HEK293 (cell line): ENCODE measurements around the gene GNG3.

ENCODE experiments used
- CTCF ChIA-PET: fragments of 350-600 bp; formaldehyde crosslinking; extraction: SDS; loops from one replicate; lab custom pipeline; 2021; ENCODE audit warnings: antibody characterized with exemption; lab: Yijun Ruan, JAX
- POLR2A ChIA-PET: fragments of 300-600 bp; formaldehyde crosslinking; extraction: SDS; loops from one replicate; lab custom pipeline; 2020; ENCODE audit warnings: antibody characterized with exemption, inconsistent platforms; lab: Yijun Ruan, JAX
- H3K27ac ChIP-seq: fragments of 200-500 bp; sonication (Bioruptor generic); 2 replicates; pipeline ENCODE4 v1.5.1; 2014; ENCODE audit warnings: low read depth, low read length, control low read depth, inconsistent platforms; ENCODE audit errors: extremely low read depth
- H3K36me3 ChIP-seq, 2 experiments: fragments of 200-500 bp in 1 of 2; sonication (Bioruptor generic) in 1 of 2; 1 replicate in 1 of 2; 2 replicates in 1 of 2; pipeline ENCODE4 v1.5.1; 2014 to 2017; ENCODE audit warnings: inconsistent platforms in 2 of 2, low read length in 2 of 2; ENCODE audit not compliant: control insufficient read depth in 2 of 2, insufficient read depth in 1 of 2
- H3K4me1 ChIP-seq: fragments of 200-500 bp; sonication (Bioruptor generic); 2 replicates; pipeline ENCODE4 v1.5.1; 2014; ENCODE audit warnings: mild to moderate bottlenecking, low read length, inconsistent platforms; ENCODE audit not compliant: control insufficient read depth, insufficient read depth
- H3K4me3 ChIP-seq: 2 replicates; pipeline ENCODE4 v1.5.1; 2011; ENCODE audit warnings: low read depth, mild to moderate bottlenecking, control low read depth, low read length, moderate library complexity
- H3K9me3 ChIP-seq: fragments of 200-500 bp; sonication (Bioruptor generic); 2 replicates; pipeline ENCODE4 v1.5.1; 2014; ENCODE audit warnings: low read depth, low read length, inconsistent platforms; ENCODE audit not compliant: control insufficient read depth, insufficient read depth
- EGR2 ChIP-seq: fragments of 450-650 bp; formaldehyde crosslinking; IDR thresholded peaks from 2 replicates; pipeline ENCODE4 v1.5.1; 2016; ENCODE audit warnings: low read depth, missing biosample characterization, missing genetic modification characterization
- KLF1 ChIP-seq: fragments of 450-650 bp; formaldehyde crosslinking; IDR thresholded peaks from 2 replicates; pipeline ENCODE4 v1.5.1; 2016; ENCODE audit warnings: missing biosample characterization, missing genetic modification characterization
- SP7 ChIP-seq: fragments of 450-650 bp; formaldehyde crosslinking; IDR thresholded peaks from 2 replicates; pipeline ENCODE4 v1.5.1; 2016; ENCODE audit warnings: missing biosample characterization, missing genetic modification characterization
- WT1 ChIP-seq: fragments of 450-650 bp; formaldehyde crosslinking; IDR thresholded peaks from 2 replicates; pipeline ENCODE4 v1.5.1; 2016; ENCODE audit warnings: missing biosample characterization, missing genetic modification characterization
- ZBTB20 ChIP-seq: fragments of 450-650 bp; formaldehyde crosslinking; IDR thresholded peaks from 2 replicates; pipeline ENCODE4 v1.5.1; 2016; ENCODE audit warnings: missing biosample characterization, missing genetic modification characterization
- ZFP37 ChIP-seq: fragments of 450-650 bp; formaldehyde crosslinking; IDR thresholded peaks from 2 replicates; pipeline ENCODE4 v1.5.1; 2016; ENCODE audit warnings: missing biosample characterization, missing genetic modification characterization
- ZNF248 ChIP-seq: fragments of 450-650 bp; formaldehyde crosslinking; IDR thresholded peaks from 2 replicates; pipeline ENCODE4 v1.5.1; 2017; ENCODE audit warnings: missing biosample characterization, missing genetic modification characterization
- ZNF341 ChIP-seq: fragments of 450-650 bp; formaldehyde crosslinking; IDR thresholded peaks from 2 replicates; pipeline ENCODE4; 2016; ENCODE audit warnings: low read depth, missing biosample characterization, missing genetic modification characterization
- ZNF423 ChIP-seq: fragments of 450-650 bp; formaldehyde crosslinking; IDR thresholded peaks from 2 replicates; pipeline ENCODE4 v1.5.1; 2016; ENCODE audit warnings: missing biosample characterization, missing genetic modification characterization
- ZNF555 ChIP-seq: fragments of 450-650 bp; formaldehyde crosslinking; conservative IDR thresholded peaks from 2 replicates; pipeline ENCODE4 v1.5.1; 2017; ENCODE audit warnings: missing biosample characterization, mild to moderate bottlenecking, missing genetic modification characterization, inconsistent platforms
- ZNF610 ChIP-seq: fragments of 450-650 bp; formaldehyde crosslinking; IDR thresholded peaks from 2 replicates; pipeline ENCODE4 v1.5.1; 2016; ENCODE audit warnings: missing biosample characterization, missing genetic modification characterization, borderline replicate concordance
- ZNF658 ChIP-seq: fragments of 450-650 bp; formaldehyde crosslinking; IDR thresholded peaks from 2 replicates; pipeline ENCODE4; 2016; ENCODE audit warnings: missing biosample characterization, missing genetic modification characterization
- ZNF76 ChIP-seq: fragments of 450-650 bp; formaldehyde crosslinking; IDR thresholded peaks from 2 replicates; pipeline ENCODE4; 2016; ENCODE audit warnings: low read depth, missing biosample characterization, missing genetic modification characterization, borderline replicate concordance
- ZNF776 ChIP-seq: fragments of 450-650 bp; formaldehyde crosslinking; IDR thresholded peaks from 2 replicates; pipeline ENCODE4 v1.5.0; 2017; ENCODE audit warnings: missing biosample characterization, missing genetic modification characterization, borderline replicate concordance
- ZNF843 ChIP-seq: fragments of 450-650 bp; formaldehyde crosslinking; IDR thresholded peaks from 2 replicates; pipeline ENCODE4 v1.5.1; 2016; ENCODE audit warnings: missing biosample characterization, missing genetic modification characterization
- ZSCAN16 ChIP-seq: fragments of 450-650 bp; formaldehyde crosslinking; IDR thresholded peaks from 2 replicates; pipeline ENCODE4 v1.5.1; 2016; ENCODE audit warnings: missing biosample characterization, missing genetic modification characterization
- ZSCAN30 ChIP-seq: fragments of 450-650 bp; IDR thresholded peaks from 2 replicates; pipeline ENCODE4 v1.5.1; 2018; ENCODE audit warnings: missing biosample characterization, mild to moderate bottlenecking, missing genetic modification characterization, moderate library complexity
- TF ChIP-seq, protein P1 (sequence below): fragments of 450-650 bp; formaldehyde crosslinking; IDR thresholded peaks from 2 replicates; pipeline ENCODE4 v1.5.1; 2016; ENCODE audit warnings: missing biosample characterization, missing genetic modification characterization
- TF ChIP-seq, protein P2 (sequence below): fragments of 450-650 bp; formaldehyde crosslinking; optimal IDR thresholded peaks from 2 replicates; pipeline ENCODE3; 2016; ENCODE audit warnings: missing biosample characterization, mild to moderate bottlenecking, missing genetic modification characterization
- TF ChIP-seq, protein P3 (sequence below): fragments of 450-650 bp; formaldehyde crosslinking; IDR thresholded peaks from 2 replicates; pipeline ENCODE4 v1.5.1; 2017; ENCODE audit warnings: missing biosample characterization, missing genetic modification characterization
- TF ChIP-seq, protein P4 (sequence below): fragments of 450-650 bp; formaldehyde crosslinking; IDR thresholded peaks from 2 replicates; pipeline ENCODE4 v1.5.1; 2017; ENCODE audit warnings: missing biosample characterization, missing genetic modification characterization
- TF ChIP-seq, protein P5 (sequence below): fragments of 450-650 bp; formaldehyde crosslinking; IDR thresholded peaks from 2 replicates; pipeline ENCODE4 v1.5.1; 2016; ENCODE audit warnings: missing biosample characterization, missing genetic modification characterization
- TF ChIP-seq, protein P6 (sequence below): fragments of 450-650 bp; formaldehyde crosslinking; IDR thresholded peaks from 2 replicates; pipeline ENCODE4 v1.5.1; 2017; ENCODE audit warnings: missing biosample characterization, missing genetic modification characterization

Gene GNG3

DNA sequence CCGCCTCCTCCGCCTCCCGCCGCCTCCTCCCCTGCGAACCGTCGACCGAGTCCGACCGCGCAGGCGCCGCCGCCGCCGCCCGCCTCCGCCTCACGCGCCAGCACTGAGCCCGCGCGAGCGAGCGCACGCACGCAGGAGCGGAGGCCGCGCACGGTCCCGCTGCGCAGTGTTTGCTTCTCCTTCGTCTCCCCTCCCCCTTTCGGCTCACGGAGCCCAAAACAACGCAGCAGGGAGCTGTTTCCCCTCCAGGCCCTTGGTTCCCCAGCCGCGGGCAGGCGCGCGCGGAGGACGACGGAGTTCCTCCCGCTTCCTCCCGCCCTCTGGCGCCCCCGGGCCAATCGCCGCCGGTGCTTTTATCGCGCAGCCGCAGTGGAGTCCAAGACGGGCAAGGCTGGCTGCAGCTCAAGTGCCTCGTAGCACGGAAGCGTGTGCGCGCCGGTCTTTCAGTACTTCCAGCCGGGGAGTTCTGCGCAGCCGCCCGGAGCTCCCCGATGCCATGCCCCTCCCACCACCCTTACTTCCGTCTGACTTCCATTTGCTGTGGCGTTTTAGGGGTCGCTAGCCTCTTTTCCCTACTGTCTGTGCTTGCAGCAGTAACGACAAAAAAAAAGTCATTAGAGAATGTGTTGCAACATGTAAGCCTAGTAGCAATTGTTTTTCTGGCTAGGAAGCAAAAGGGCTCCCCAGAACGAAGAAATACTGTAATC, 19.8 kb downstream of the GNG3 start, which contains the start of gene HNRNPUL2:
Gene HNRNPUL2 (minus strand): TSS at position 293 of the 707 bp plus-strand sequence. CDS start 301 bp downstream, outside the sequence.
- CTCF ChIA-PET = interaction anchor here (0.5 to 1.0 kb wide), 6 partner anchors 26 to 366 kb away, joined by 3 to 6 read pairs (median 4); partner anchors contain the start of genes C11orf98, CSKMT and ZBTB3
- Histone ChIP-seq H3K4me1 (peaks cover 4% of the 10 kb centered on the region; the same call in 1 of the 2 replicates), H3K4me3 (peak within 1 kb of the TSS; percentile 93), H3K9me3 (no peaks in the 10 kb centered on the region), H3K27ac (peak within 1 kb of the TSS; percentile 98), H3K36me3 (peaks cover 12 to 50% of the 10 kb centered on the region in 2 experiments; a peak in 2 of 3 replicates)
- POLR2A ChIA-PET = interaction anchor here (0.5 to 10.0 kb wide), 42 partner anchors 9 to 163 kb away, joined by 3 to 137 read pairs (median 5); partner anchors contain the start of genes BSCL2, C11orf98, CSKMT and EEF1G
- TF ChIP-seq ZNF555 (no peak), ZNF843 (tag by site-specific recombination) (peak; percentile 75), ZBTB20 (tag by site-specific recombination) (0 out of 2 replicates have a peak, but pooled peaks have one; percentile 17), ZNF776 (tag by site-specific recombination) (peak; percentile 99), ZSCAN30 (peak; percentile 83), ZNF658 (no peak), ZFP37 (tag by site-specific recombination) (no peak), ZNF248 (tag by site-specific recombination) (no peak), SP7 (tag by site-specific recombination) (0 out of 2 replicates have a peak, but pooled peaks have one; percentile 64), KLF1 (tag by site-specific recombination) (peak; percentile 20; the same call in 1 of the 2 replicates), ZSCAN16 (tag by site-specific recombination) (no peak), EGR2 (tag by site-specific recombination) (peak; percentile 16; the same call in 1 of the 2 replicates), ZNF341 (tag by site-specific recombination) (peak; percentile 33; the same call in 1 of the 2 replicates), ZNF423 (tag by site-specific recombination) (peak; percentile 66; the same call in 1 of the 2 replicates), ZNF610 (peak; percentile 58; the same call in 1 of the 2 replicates), ZNF76 (tag by site-specific recombination) (peak; percentile 51; the same call in 1 of the 2 replicates), WT1 (tag by site-specific recombination) (peak; percentile 37; the same call in 1 of the 2 replicates)
- TF ChIP-seq, protein P1, sequence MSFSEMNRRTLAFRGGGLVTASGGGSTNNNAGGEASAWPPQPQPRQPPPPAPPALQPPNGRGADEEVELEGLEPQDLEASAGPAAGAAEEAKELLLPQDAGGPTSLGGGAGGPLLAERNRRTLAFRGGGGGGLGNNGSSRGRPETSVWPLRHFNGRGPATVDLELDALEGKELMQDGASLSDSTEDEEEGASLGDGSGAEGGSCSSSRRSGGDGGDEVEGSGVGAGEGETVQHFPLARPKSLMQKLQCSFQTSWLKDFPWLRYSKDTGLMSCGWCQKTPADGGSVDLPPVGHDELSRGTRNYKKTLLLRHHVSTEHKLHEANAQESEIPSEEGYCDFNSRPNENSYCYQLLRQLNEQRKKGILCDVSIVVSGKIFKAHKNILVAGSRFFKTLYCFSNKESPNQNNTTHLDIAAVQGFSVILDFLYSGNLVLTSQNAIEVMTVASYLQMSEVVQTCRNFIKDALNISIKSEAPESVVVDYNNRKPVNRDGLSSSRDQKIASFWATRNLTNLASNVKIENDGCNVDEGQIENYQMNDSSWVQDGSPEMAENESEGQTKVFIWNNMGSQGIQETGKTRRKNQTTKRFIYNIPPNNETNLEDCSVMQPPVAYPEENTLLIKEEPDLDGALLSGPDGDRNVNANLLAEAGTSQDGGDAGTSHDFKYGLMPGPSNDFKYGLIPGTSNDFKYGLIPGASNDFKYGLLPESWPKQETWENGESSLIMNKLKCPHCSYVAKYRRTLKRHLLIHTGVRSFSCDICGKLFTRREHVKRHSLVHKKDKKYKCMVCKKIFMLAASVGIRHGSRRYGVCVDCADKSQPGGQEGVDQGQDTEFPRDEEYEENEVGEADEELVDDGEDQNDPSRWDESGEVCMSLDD (tag by site-specific recombination) = peak; percentile 62; the same call in 1 of the 2 replicates
- TF ChIP-seq, protein P2, sequence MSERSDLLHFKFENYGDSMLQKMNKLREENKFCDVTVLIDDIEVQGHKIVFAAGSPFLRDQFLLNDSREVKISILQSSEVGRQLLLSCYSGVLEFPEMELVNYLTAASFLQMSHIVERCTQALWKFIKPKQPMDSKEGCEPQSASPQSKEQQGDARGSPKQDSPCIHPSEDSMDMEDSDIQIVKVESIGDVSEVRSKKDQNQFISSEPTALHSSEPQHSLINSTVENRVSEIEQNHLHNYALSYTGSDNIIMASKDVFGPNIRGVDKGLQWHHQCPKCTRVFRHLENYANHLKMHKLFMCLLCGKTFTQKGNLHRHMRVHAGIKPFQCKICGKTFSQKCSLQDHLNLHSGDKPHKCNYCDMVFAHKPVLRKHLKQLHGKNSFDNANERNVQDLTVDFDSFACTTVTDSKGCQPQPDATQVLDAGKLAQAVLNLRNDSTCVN = peak; percentile 90
- TF ChIP-seq, protein P3, sequence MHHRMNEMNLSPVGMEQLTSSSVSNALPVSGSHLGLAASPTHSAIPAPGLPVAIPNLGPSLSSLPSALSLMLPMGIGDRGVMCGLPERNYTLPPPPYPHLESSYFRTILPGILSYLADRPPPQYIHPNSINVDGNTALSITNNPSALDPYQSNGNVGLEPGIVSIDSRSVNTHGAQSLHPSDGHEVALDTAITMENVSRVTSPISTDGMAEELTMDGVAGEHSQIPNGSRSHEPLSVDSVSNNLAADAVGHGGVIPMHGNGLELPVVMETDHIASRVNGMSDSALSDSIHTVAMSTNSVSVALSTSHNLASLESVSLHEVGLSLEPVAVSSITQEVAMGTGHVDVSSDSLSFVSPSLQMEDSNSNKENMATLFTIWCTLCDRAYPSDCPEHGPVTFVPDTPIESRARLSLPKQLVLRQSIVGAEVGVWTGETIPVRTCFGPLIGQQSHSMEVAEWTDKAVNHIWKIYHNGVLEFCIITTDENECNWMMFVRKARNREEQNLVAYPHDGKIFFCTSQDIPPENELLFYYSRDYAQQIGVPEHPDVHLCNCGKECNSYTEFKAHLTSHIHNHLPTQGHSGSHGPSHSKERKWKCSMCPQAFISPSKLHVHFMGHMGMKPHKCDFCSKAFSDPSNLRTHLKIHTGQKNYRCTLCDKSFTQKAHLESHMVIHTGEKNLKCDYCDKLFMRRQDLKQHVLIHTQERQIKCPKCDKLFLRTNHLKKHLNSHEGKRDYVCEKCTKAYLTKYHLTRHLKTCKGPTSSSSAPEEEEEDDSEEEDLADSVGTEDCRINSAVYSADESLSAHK (tag by site-specific recombination) = peak; percentile 28; the same call in 1 of the 2 replicates
- TF ChIP-seq, protein P4, sequence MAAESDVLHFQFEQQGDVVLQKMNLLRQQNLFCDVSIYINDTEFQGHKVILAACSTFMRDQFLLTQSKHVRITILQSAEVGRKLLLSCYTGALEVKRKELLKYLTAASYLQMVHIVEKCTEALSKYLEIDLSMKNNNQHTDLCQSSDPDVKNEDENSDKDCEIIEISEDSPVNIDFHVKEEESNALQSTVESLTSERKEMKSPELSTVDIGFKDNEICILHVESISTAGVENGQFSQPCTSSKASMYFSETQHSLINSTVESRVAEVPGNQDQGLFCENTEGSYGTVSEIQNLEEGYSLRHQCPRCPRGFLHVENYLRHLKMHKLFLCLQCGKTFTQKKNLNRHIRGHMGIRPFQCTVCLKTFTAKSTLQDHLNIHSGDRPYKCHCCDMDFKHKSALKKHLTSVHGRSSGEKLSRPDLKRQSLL = peak; percentile 81
- TF ChIP-seq, protein P5, sequence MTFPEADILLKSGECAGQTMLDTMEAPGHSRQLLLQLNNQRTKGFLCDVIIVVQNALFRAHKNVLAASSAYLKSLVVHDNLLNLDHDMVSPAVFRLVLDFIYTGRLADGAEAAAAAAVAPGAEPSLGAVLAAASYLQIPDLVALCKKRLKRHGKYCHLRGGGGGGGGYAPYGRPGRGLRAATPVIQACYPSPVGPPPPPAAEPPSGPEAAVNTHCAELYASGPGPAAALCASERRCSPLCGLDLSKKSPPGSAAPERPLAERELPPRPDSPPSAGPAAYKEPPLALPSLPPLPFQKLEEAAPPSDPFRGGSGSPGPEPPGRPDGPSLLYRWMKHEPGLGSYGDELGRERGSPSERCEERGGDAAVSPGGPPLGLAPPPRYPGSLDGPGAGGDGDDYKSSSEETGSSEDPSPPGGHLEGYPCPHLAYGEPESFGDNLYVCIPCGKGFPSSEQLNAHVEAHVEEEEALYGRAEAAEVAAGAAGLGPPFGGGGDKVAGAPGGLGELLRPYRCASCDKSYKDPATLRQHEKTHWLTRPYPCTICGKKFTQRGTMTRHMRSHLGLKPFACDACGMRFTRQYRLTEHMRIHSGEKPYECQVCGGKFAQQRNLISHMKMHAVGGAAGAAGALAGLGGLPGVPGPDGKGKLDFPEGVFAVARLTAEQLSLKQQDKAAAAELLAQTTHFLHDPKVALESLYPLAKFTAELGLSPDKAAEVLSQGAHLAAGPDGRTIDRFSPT (tag by site-specific recombination) = peak; percentile 79
- TF ChIP-seq, protein P6, sequence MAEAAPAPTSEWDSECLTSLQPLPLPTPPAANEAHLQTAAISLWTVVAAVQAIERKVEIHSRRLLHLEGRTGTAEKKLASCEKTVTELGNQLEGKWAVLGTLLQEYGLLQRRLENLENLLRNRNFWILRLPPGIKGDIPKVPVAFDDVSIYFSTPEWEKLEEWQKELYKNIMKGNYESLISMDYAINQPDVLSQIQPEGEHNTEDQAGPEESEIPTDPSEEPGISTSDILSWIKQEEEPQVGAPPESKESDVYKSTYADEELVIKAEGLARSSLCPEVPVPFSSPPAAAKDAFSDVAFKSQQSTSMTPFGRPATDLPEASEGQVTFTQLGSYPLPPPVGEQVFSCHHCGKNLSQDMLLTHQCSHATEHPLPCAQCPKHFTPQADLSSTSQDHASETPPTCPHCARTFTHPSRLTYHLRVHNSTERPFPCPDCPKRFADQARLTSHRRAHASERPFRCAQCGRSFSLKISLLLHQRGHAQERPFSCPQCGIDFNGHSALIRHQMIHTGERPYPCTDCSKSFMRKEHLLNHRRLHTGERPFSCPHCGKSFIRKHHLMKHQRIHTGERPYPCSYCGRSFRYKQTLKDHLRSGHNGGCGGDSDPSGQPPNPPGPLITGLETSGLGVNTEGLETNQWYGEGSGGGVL (tag by site-specific recombination) = peak; percentile 84
